H1 (cell line): Measurements from ENCODE around the gene KCNQ1. TPM values are rescaled to one million over a fixed set of nuclear protein-coding genes. Genes with fewer than 3 reads are reported as not detected.

ENCODE experiments used
- BACH1 ChIP-seq: IDR thresholded peaks from 2 replicates; pipeline ENCODE4 v1.6.1; 2012; ENCODE audit warnings: low read length, improper control_type of control experiment
- CBX5 ChIP-seq: fragments of 300-800, 300-1000 bp; sonication (generic); IDR thresholded peaks from 2 replicates; pipeline ENCODE4 v1.7.1; 2016; ENCODE audit warnings: antibody characterized with exemption, low read length, low read depth
- EGR1 ChIP-seq: IDR thresholded peaks from 2 replicates; pipeline ENCODE4 v1.6.1; 2011; ENCODE audit warnings: low read depth, low read length, borderline replicate concordance
- SIN3A ChIP-seq, 2 experiments: IDR thresholded peaks in 1 of 2; conservative IDR thresholded peaks in 1 of 2; 2 replicates each; pipeline ENCODE4 v1.6.1; 2011 to 2012; ENCODE audit warnings: low read length in 2 of 2, improper control_type of control experiment in 1 of 2, low read depth in 1 of 2, mild to moderate bottlenecking in 1 of 2
- SP1 ChIP-seq: IDR thresholded peaks from 2 replicates; pipeline ENCODE4 v1.6.1; 2011; ENCODE audit warnings: low read depth, low read length
- polyA plus RNA-seq, 7 experiments: library from polyadenylated mRNA; depleted of rRNA in 3 of 7; stranded (reverse) in 5 of 7; unstranded in 2 of 7; fragments of >200 nt in 5 of 7; fragments of 200-250 nt in 2 of 7; gene quantifications; 1 replicate in 5 of 7; 2 replicates in 1 of 7; 4 replicates in 1 of 7; pipeline versions ENCODE4 v1.2.1 to v1.2.3, GENCODE V29; 2011 to 2013; ENCODE audit warnings: missing spikeins in 2 of 7, mixed read lengths in 2 of 7
- total RNA-seq: library from RNA; stranded (reverse); fragmentation: NEBNext Ultra II Directional; extraction: Animal tissue kit (Norgen Biotek cat#: 25700); gene quantifications from 2 replicates; pipeline ENCODE4 v1.2.1, GENCODE V29; 2021
- TF ChIP-seq, protein P1 (sequence below): fragments of 300-600 bp; sonication (generic); IDR thresholded peaks from 2 replicates; pipeline ENCODE4 v1.7.1; 2012; ENCODE audit warnings: low read length, moderate library complexity, mild to moderate bottlenecking, inconsistent platforms; ENCODE audit not compliant: insufficient replicate concordance

The KCNQ1 gene
- total and polyA plus RNA-seq, 2 of the 8 experiments (the other 6 are each of a cell fraction or from before 2014, with no cell fraction given), result 1.9 to 2.0 TPM

DNA sequence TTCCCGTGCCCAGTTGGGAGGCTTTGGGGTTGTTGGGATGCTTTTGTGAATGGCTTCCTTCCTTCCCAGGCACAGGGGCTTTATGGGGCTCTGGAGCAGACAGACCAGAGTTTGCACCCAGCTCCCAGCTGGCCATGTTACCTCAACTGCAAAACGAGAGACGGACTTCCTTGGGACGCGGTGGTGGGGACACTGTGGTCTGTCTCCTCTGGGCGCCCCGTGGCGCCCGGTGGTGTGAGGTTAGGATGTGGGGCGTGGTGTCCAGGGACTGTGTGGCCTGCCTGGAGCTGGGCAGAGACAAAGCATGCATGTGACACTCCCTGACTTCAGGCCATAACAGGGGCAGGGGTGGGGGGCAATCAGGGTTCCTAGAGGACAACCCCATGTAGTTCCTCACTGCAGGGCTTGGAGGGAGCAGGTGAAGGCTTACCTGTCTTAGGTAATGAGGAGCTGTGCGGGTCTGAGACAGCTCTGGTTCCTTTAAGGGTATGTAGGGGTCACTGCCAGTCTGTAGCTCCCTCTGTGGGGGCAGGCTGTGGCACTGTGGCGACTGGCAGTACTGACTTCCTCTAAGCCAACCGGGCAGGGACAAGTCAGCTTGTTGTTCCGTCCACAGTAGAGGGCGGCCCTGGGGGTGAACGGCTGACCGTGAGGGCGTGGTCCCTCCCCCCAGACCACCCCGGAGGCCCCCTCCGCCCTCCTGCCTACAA is 14.4 kb downstream of the KCNQ1 start (continued):
- TF ChIP-seq, protein P1, sequence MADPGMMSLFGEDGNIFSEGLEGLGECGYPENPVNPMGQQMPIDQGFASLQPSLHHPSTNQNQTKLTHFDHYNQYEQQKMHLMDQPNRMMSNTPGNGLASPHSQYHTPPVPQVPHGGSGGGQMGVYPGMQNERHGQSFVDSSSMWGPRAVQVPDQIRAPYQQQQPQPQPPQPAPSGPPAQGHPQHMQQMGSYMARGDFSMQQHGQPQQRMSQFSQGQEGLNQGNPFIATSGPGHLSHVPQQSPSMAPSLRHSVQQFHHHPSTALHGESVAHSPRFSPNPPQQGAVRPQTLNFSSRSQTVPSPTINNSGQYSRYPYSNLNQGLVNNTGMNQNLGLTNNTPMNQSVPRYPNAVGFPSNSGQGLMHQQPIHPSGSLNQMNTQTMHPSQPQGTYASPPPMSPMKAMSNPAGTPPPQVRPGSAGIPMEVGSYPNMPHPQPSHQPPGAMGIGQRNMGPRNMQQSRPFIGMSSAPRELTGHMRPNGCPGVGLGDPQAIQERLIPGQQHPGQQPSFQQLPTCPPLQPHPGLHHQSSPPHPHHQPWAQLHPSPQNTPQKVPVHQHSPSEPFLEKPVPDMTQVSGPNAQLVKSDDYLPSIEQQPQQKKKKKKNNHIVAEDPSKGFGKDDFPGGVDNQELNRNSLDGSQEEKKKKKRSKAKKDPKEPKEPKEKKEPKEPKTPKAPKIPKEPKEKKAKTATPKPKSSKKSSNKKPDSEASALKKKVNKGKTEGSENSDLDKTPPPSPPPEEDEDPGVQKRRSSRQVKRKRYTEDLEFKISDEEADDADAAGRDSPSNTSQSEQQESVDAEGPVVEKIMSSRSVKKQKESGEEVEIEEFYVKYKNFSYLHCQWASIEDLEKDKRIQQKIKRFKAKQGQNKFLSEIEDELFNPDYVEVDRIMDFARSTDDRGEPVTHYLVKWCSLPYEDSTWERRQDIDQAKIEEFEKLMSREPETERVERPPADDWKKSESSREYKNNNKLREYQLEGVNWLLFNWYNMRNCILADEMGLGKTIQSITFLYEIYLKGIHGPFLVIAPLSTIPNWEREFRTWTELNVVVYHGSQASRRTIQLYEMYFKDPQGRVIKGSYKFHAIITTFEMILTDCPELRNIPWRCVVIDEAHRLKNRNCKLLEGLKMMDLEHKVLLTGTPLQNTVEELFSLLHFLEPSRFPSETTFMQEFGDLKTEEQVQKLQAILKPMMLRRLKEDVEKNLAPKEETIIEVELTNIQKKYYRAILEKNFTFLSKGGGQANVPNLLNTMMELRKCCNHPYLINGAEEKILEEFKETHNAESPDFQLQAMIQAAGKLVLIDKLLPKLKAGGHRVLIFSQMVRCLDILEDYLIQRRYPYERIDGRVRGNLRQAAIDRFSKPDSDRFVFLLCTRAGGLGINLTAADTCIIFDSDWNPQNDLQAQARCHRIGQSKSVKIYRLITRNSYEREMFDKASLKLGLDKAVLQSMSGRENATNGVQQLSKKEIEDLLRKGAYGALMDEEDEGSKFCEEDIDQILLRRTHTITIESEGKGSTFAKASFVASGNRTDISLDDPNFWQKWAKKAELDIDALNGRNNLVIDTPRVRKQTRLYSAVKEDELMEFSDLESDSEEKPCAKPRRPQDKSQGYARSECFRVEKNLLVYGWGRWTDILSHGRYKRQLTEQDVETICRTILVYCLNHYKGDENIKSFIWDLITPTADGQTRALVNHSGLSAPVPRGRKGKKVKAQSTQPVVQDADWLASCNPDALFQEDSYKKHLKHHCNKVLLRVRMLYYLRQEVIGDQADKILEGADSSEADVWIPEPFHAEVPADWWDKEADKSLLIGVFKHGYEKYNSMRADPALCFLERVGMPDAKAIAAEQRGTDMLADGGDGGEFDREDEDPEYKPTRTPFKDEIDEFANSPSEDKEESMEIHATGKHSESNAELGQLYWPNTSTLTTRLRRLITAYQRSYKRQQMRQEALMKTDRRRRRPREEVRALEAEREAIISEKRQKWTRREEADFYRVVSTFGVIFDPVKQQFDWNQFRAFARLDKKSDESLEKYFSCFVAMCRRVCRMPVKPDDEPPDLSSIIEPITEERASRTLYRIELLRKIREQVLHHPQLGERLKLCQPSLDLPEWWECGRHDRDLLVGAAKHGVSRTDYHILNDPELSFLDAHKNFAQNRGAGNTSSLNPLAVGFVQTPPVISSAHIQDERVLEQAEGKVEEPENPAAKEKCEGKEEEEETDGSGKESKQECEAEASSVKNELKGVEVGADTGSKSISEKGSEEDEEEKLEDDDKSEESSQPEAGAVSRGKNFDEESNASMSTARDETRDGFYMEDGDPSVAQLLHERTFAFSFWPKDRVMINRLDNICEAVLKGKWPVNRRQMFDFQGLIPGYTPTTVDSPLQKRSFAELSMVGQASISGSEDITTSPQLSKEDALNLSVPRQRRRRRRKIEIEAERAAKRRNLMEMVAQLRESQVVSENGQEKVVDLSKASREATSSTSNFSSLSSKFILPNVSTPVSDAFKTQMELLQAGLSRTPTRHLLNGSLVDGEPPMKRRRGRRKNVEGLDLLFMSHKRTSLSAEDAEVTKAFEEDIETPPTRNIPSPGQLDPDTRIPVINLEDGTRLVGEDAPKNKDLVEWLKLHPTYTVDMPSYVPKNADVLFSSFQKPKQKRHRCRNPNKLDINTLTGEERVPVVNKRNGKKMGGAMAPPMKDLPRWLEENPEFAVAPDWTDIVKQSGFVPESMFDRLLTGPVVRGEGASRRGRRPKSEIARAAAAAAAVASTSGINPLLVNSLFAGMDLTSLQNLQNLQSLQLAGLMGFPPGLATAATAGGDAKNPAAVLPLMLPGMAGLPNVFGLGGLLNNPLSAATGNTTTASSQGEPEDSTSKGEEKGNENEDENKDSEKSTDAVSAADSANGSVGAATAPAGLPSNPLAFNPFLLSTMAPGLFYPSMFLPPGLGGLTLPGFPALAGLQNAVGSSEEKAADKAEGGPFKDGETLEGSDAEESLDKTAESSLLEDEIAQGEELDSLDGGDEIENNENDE, result no peak
- TF ChIP-seq SP1 (no peak), EGR1 (no peak), BACH1 (no peak), SIN3A (conservative IDR thresholded peaks at IDR 0.05 in 1 of 2, IDR thresholded peaks at IDR 0.05 in 1 of 2; ENCODE audit: low read depth in 1 of 2, low read length in 2 of 2) (no peak), CBX5 (no peak)
